Spinal cord (tissue), 10 donors: ENCODE results near the gene PDE11A. TPM values are rescaled to one million over a fixed set of nuclear protein-coding genes. Genes with fewer than 3 reads are reported as not detected.

ENCODE experiments used
- DNase-seq, 6 donors: peaks; one replicate each; pipeline versions ENCODE4 v3.0.0 to v3.0.0-alpha.2; 2013 to 2015; ENCODE audit warnings: low spot score in 6 of 6, low read depth in 4 of 6
- H3K27ac ChIP-seq: one replicate; pipeline ENCODE4 v1.5.1; 2013; ENCODE audit warnings: low read depth, low read length, control low read depth
- H3K27me3 ChIP-seq: one replicate; pipeline ENCODE4 v1.6.1; 2013; ENCODE audit warnings: low read length; ENCODE audit not compliant: control insufficient read depth, insufficient read depth
- H3K36me3 ChIP-seq: one replicate; pipeline ENCODE4 v1.6.1; 2013; ENCODE audit warnings: low read length; ENCODE audit not compliant: control insufficient read depth, insufficient read depth
- H3K4me1 ChIP-seq: one replicate; pipeline ENCODE4 v1.6.1; 2013; ENCODE audit warnings: low read length; ENCODE audit not compliant: control insufficient read depth, insufficient read depth
- H3K4me3 ChIP-seq: one replicate; pipeline ENCODE4 v1.5.1; 2013; ENCODE audit warnings: low read depth, low read length, control low read depth
- H3K9me3 ChIP-seq: one replicate; pipeline ENCODE4 v1.6.1; 2013; ENCODE audit warnings: low read length; ENCODE audit not compliant: control insufficient read depth, insufficient read depth
- WGBS: methylation state at CpG from one replicate; pipeline ENCODE4 v1.1.5; 2013; ENCODE audit warnings: missing lambda C conversion rate; ENCODE audit not compliant: insufficient coverage; 5-methylcytosine and 5-hydroxymethylcytosine counted together
- polyA plus RNA-seq, 2 donors: library from polyadenylated mRNA; unstranded; fragments of 120-200 nt; gene quantifications; one replicate each; pipeline ENCODE4 v1.2.1, GENCODE V29; 2013; ENCODE audit not compliant: insufficient read length in 2 of 2
- total RNA-seq, 2 donors: library from RNA; depleted of rRNA in 1 of 2; stranded (reverse); fragments of 120-200 nt in 1 of 2; fragments of >200 nt in 1 of 2; gene quantifications; one replicate each; pipeline versions ENCODE4 v1.2.3 to v1.2.4, GENCODE V29; 2013 to 2014
- donor health status: healthy.

The PDE11A gene
- total and polyA plus RNA-seq, 4 donors = 1.9 to 6.5 (median 2.1) TPM

GRCh38 chr2:177629357-177630024, 443.1 kb downstream of the PDE11A start:
- H3K27me3 ChIP-seq = no peaks in the 10 kb centered on the region
- no peaks in the 10 kb centered on the region for H3K9me3 ChIP-seq
- no peak for DNase-seq
- H3K27ac ChIP-seq = peak overlapping the region; percentile 29
- no peak overlapping the region for H3K4me3 ChIP-seq
- H3K4me1 ChIP-seq = peaks cover 11% of the 10 kb centered on the region
- no peaks in the 10 kb centered on the region for H3K36me3 ChIP-seq
- WGBS = no CpG with 5 or more reads among the region's 4 CpGs

GRCh38 chr2:177628831-177629230, 443.7 kb downstream of the PDE11A start:
- Histone ChIP-seq H3K27me3 (no peaks in the 10 kb centered on the region), H3K9me3 (no peaks in the 10 kb centered on the region), H3K4me1 (peaks cover 11% of the 10 kb centered on the region), H3K27ac (peak overlapping the region; percentile 29), H3K36me3 (no peaks in the 10 kb centered on the region), H3K4me3 (no peak overlapping the region)
- 27% methylated on average over 5 of the region's 5 CpGs for WGBS
- peak in 1 of 6 donors; percentile 59 for DNase-seq

- 33% methylated on average over 2 of the region's 10 CpGs for WGBS
- DNase-seq = peak in 3 of 6 donors; percentile 65 to 98 (median 70)
- no peaks in the 10 kb centered on the region for H3K9me3 ChIP-seq
- H3K27me3 ChIP-seq = no peaks in the 10 kb centered on the region
- H3K36me3 ChIP-seq = no peaks in the 10 kb centered on the region
- peaks cover 16% of the 10 kb centered on the region for H3K4me1 ChIP-seq
- H3K4me3 ChIP-seq = no peak overlapping the region
- peak overlapping the region; percentile 52 for H3K27ac ChIP-seq
These were observed 446.6 kb downstream of the PDE11A start for GRCh38 chr2:177625744-177626650.

- 21% methylated on average over 4 of the region's 4 CpGs for WGBS
- H3K36me3 ChIP-seq = no peaks in the 10 kb centered on the region
- no peaks in the 10 kb centered on the region for H3K9me3 ChIP-seq
- H3K27ac ChIP-seq = peak overlapping the region; percentile 70
- H3K4me1 ChIP-seq = peaks cover 20% of the 10 kb centered on the region
- no peaks in the 10 kb centered on the region for H3K27me3 ChIP-seq
- peak in 2 of 6 donors; percentile 81 to 92 for DNase-seq
- peak overlapping the region; percentile 24 for H3K4me3 ChIP-seq
These were observed 450.1 kb downstream of the PDE11A start for GRCh38 chr2:177622521-177622920.

- no peak overlapping the region for H3K27ac ChIP-seq
- no peak overlapping the region for H3K4me3 ChIP-seq
- no peaks in the 10 kb centered on the region for H3K9me3 ChIP-seq
- DNase-seq = no peak
- H3K27me3 ChIP-seq = no peaks in the 10 kb centered on the region
- peaks cover 14% of the 10 kb centered on the region for H3K4me1 ChIP-seq
- WGBS = no CpG with 5 or more reads among the region's 2 CpGs
- no peaks in the 10 kb centered on the region for H3K36me3 ChIP-seq
These were observed 452.6 kb downstream of the PDE11A start for GRCh38 chr2:177619986-177620385.

GRCh38 chr2:177619461-177619860, 453.1 kb downstream of the PDE11A start:
- Histone ChIP-seq H3K4me3 (peak overlapping the region; percentile 78), H3K27me3 (no peaks in the 10 kb centered on the region), H3K36me3 (no peaks in the 10 kb centered on the region), H3K4me1 (peaks cover 14% of the 10 kb centered on the region), H3K9me3 (no peaks in the 10 kb centered on the region), H3K27ac (no peak overlapping the region)
- WGBS = no CpG with 5 or more reads among the region's 4 CpGs
- no peak for DNase-seq

GRCh38 chr2:177618255-177619253, 454.0 kb downstream of the PDE11A start:
- Histone ChIP-seq H3K4me3 (peak overlapping the region; percentile 78), H3K36me3 (no peaks in the 10 kb centered on the region), H3K9me3 (no peaks in the 10 kb centered on the region), H3K27ac (peak overlapping the region; percentile 97), H3K27me3 (no peaks in the 10 kb centered on the region), H3K4me1 (peaks cover 14% of the 10 kb centered on the region)
- peak; percentile 86 to 98 (median 94) for DNase-seq
- 2% methylated on average over 73 of the region's 76 CpGs for WGBS

- WGBS = 92% methylated on average over 8 of the region's 9 CpGs
- peak overlapping the region; percentile 97 for H3K27ac ChIP-seq
- DNase-seq = no peak
- H3K27me3 ChIP-seq = no peaks in the 10 kb centered on the region
- H3K4me3 ChIP-seq = peak overlapping the region; percentile 78
- H3K4me1 ChIP-seq = peaks cover 13% of the 10 kb centered on the region
- no peaks in the 10 kb centered on the region for H3K9me3 ChIP-seq
- H3K36me3 ChIP-seq = no peaks in the 10 kb centered on the region
These were observed 454.7 kb downstream of the PDE11A start for GRCh38 chr2:177617849-177618248.

GRCh38 chr2:177616731-177617130, 455.8 kb downstream of the PDE11A start:
- WGBS = 100% methylated on average over 1 of the region's 3 CpGs
- no peaks in the 10 kb centered on the region for H3K27me3 ChIP-seq
- H3K36me3 ChIP-seq = no peaks in the 10 kb centered on the region
- no peaks in the 10 kb centered on the region for H3K9me3 ChIP-seq
- peaks cover 9% of the 10 kb centered on the region for H3K4me1 ChIP-seq
- H3K4me3 ChIP-seq = no peak overlapping the region
- H3K27ac ChIP-seq = no peak overlapping the region
- DNase-seq = no peak
